GM19328 (cell line): ENCODE results near the gene IFNL4.
"Not testable (repeated sequence)": the region's sequence is repeated elsewhere in the genome, so short reads cannot be mapped to it uniquely, and the experiment has no call there.

Source experiments
- ATAC-seq: cut with Tn5 transposase; IDR thresholded peaks from one replicate; pipeline ENCODE4 v1.9.1; 2021; ENCODE audit warnings: mild to moderate bottlenecking, moderate library complexity; ENCODE audit not compliant: unreplicated experiment

The IFNL4 gene

DNA sequence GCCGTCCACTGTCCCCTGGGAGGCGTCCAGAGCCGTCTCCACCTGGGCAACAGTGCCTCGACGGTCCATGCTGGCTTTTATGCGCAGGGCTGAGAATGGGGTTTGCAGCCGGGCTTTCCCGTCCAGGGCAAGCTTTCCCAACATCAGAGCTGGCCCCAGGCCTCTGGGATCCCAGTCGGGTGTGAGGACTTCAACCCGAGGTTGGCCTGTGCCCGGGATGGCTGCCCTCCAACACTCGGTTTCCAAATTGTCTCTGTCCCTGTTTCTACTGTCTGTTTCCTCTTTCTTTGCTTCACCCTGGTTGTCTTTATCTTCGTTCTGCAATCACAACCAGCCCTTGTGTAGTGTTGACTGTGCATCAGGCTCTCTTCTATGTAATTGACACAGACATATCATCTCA lies at the start of gene IFNL4:
IFNL4 (minus strand) TSS at position 51 of the 400 bp plus-strand sequence.
- no peak for ATAC-seq

DNA sequence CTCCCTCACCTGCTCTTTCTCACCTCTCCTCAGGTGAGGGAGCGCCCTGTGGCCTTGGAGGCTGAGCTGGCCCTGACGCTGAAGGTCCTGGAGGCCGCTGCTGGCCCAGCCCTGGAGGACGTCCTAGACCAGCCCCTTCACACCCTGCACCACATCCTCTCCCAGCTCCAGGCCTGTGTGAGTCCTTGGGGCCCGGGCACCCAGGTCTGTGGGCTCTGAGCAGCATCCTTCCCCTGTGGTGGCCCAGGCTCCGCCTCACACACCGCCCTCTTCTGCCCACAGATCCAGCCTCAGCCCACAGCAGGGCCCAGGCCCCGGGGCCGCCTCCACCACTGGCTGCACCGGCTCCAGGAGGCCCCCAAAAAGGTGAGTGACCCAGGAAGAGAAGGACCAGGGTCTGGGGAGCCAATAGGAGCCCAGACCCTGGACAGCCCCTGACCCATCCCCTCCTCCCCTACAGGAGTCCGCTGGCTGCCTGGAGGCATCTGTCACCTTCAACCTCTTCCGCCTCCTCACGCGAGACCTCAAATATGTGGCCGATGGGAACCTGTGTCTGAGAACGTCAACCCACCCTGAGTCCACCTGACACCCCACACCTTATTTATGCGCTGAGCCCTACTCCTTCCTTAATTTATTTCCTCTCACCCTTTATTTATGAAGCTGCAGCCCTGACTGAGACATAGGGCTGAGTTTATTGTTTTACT lies 49.4 kb upstream of the IFNL4 start:
- no peak for ATAC-seq

DNA sequence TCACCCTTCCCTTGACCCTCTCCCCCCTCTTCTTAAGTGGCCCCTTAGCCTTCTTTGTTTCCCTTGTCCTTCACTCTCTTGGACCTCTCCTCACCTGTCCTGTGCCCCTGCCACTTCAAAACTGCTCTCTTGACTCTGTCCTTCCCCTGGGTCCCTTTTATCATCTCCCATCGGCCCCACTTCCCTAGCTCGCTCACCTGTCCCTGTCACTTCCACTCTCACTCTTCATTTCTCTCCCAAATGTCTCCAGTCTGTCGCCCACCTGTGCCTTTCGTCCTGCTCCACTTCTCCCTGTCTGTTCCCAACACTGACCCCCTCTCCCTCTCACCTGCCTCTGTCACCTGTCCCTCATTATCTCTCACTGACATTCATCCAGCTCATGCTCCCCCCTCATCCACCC lies 48.2 kb upstream of the IFNL4 start:
- no peak for ATAC-seq

DNA sequence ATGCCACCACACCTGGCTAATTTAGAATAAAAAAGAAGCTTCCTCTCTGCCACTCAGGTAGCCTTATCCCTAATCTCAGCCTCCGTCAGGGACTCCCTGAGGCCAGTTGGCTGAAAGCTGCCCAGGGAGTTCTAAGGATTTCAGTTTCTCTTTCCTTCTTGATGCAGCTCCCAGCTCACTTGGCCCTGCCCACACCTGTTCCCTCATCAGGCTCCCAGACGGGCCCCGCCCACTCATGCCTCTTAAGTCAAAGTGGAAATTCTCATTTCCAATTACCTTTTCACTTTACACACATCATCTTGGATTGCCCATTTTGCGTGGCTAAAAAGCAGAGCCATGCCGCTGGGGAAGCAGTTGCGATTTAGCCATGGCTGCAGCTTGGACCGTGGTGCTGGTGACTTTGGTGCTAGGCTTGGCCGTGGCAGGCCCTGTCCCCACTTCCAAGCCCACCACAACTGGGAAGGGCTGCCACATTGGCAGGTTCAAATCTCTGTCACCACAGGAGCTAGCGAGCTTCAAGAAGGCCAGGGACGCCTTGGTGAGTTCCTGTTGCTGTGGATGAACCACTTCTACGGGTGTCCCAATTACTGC lies 47.5 kb upstream of the IFNL4 start, which contains the start of gene IFNL1:
IFNL1 (plus strand) TSS at position 353 of the 591 bp plus-strand sequence; CDS start at position 368, 15 bp downstream.
- no peak for ATAC-seq

DNA sequence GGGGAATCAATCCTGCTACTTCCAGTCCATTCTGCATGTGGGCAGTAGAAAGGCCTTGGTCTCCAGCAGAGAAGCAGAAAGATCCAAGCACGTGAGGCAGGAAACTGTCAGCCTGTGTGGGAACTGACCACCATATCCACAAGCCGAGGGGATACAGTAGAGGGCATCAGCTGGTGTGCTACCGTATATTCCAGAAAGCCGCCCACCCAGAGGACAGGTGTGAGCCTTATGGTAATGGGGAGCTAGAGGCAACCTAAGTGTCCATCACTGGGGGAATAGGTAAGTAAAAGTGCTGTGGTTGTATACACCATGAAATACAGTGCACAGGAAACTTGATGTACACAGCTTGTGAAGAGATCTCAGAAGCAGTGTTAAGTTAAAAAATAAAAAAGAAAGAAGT lies 44.7 kb upstream of the IFNL4 start:
- no peak for ATAC-seq

DNA sequence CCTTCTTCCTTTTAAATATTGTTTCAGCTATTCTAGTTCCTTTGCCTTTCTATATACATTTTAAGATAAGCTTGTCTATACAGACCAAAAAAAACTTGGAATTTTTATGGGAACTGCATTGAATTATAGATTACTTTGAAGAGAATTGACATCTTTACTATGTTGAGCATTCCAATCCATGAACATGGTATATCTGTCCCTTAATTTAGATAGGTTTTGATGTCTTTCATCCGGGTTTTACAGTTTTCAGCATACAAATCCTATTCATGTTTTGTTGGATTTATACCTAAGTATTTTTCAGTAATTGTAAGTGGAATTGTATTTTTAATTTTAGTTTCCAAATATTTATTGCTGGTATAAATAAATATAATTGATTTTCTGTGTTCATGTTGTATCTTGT lies 35.4 kb upstream of the IFNL4 start:
- ATAC-seq = no peak

DNA sequence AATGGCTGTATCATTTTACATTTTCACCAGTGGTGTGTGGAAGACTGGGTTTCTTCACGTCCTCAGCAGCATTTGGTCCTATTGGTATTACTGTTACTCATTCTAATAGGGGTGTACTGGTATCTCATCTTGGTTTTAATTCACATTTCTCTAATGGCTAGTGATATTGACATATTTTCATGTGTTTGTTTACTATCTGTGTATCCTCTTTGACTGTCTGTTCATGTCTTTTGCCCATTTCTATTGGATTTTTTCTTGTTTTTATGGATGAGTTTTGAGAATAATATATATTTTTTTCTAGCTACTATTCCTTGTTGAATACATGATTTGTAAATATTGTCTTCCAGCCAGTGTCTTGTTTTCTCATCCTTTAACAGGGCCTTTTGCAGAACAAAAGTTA lies 33.4 kb upstream of the IFNL4 start:
- ATAC-seq = no peak

DNA sequence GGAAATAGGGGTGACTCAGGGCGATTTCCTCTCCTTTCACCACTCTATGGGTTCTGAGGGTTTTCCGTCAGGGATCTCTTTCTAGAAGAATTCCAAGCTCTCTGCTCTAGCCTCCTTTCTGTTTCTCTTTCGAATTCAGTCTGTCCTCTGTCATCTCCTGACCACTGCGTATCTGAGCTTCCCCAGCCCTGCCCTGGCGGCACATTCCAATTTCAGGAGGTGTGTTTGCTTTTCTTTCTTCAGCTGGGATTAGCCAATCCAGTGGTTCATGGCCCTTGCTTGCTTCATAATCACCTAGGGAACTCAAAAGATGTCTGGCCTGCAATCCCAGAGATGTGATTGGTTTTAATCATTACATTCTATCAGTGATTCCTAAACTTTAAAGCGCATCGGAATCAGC lies 28.9 kb upstream of the IFNL4 start:
- ATAC-seq = no peak

DNA sequence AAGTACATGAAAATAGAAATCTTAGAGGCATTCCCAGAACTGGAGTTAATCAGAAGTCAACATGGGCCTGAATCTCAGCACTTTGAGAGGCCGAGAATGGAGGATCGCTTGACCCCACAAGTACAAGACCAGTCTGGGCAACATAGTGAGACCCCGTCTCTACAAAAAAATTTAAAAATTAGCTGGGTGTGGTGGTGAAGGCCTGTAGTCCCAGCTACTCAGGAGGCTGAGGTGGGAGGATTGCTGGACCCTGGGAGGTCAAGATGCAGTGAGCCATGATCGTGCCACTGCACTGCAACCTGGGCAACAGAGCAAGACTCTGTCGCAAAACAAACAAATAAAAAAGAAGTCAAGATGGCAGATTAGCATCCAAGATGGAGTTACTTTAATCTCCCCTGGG lies 28.1 kb upstream of the IFNL4 start:
- no peak for ATAC-seq

DNA sequence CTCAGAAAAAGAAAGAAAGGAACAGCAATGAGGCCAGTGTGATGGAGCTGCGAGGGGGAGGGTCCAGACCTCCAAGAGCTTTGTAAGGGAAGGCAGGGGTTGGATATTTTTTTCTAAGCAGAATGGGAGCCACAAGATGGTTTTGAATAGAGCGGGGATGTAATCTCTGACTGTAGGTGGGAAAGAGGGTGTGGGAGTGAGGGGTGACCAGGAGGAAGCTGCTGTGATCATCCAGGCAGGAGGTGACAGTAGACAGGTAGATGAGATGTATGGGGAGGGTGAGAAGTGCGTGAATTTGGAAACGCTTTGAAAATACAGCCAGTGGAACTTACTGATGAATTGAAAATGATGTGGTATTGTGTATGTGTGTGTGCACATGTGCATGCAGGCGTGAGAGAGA lies 26.9 kb upstream of the IFNL4 start:
- ATAC-seq = no peak

DNA sequence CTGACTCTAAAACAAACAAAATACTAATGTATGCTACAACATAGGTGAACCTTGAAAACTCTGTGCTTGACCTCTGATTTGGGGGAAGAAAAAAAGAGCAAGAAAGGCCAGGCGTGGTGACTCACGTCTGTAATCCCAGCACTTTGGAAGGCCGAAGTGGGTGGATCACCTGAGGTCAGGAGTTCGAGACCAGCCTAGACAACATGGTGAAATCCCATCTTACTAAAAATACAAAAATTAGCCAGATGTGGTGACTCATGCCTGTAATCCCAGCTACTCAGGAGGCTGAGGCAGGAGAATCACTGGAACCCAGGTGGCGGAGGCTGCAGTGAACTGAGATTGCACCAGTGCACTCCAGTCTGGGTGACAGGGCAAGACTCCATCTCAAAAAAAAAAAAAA lies 25.2 kb upstream of the IFNL4 start:
- not testable (repeated sequence) for ATAC-seq

DNA sequence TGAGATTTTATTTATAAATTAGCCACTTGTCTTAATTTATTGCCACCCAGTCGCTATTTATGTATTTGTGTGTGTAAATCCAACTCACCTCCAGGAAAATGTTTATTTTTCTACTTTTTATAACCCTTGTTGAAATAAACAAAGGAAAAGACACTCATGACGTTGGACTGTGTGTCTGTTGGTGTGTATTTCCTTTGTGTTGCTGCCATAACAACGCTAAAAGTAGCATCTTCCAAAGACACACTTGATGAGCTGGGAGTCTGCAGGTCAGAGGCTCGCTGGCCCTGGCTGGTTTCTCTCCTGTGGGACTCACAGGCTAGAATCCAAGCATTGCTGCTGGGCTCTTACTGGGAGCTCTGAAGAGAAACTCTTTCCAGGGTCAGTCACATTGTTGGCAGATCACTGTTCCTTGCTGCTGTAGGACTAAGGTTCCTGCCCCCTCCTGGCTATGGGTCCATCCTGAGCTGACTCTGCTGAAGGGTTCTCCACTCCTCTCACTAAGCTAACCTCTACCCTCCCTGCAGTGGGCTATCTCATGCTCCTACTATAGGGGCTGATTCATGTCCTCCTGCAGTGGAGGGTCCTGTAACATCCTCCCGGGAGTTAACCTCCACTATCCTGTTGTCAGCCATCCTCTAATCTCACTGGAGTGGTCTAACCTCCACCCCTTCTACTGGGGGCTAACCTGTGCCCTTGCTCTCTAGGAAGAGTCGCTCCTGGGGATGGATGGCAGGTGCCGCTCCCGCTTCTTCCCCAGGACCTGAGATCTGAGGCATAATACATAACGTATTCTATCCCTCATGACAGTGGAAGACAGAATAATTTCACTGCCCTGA lies 21.6 kb upstream of the IFNL4 start:
- no peak for ATAC-seq

DNA sequence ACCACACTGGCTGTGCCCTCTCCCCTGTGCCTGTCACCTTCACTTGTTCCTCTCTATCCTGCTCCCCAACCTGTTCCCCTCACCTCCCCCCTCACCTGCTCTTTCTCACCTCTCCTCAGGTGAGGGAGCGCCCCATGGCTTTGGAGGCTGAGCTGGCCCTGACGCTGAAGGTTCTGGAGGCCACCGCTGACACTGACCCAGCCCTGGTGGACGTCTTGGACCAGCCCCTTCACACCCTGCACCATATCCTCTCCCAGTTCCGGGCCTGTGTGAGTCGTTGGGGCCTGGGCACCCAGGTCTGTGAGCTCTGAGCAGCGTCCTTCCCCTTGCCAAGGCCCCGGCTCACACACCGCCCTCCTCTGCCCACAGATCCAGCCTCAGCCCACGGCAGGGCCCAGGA lies 20.7 kb upstream of the IFNL4 start:
- not testable (repeated sequence) for ATAC-seq

DNA sequence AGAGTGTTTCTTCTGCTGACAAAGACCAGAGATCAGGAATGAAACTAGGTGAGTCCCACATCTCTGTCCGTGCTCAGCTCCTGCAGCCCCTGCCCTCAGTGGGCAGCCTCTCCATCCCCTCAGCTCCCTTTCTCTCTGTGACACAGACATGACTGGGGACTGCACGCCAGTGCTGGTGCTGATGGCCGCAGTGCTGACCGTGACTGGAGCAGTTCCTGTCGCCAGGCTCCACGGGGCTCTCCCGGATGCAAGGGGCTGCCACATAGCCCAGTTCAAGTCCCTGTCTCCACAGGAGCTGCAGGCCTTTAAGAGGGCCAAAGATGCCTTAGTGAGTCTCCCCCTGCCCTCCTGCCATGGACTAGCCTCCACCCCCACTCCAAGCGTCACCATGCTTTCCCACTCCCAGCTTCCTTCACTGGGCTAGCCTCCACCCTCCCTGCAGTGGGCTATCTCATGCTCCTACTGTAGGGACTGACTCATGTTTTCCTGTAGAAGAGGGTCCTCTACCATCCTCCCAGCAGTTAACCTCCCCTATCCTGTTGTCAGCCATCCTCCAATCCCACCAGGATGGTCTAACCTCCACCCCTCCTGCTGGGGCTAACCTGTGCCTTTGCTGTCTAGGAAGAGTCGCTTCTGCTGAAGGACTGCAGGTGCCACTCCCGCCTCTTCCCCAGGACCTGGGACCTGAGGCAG lies 20.0 kb upstream of the IFNL4 start:
- not testable (repeated sequence) for ATAC-seq

DNA sequence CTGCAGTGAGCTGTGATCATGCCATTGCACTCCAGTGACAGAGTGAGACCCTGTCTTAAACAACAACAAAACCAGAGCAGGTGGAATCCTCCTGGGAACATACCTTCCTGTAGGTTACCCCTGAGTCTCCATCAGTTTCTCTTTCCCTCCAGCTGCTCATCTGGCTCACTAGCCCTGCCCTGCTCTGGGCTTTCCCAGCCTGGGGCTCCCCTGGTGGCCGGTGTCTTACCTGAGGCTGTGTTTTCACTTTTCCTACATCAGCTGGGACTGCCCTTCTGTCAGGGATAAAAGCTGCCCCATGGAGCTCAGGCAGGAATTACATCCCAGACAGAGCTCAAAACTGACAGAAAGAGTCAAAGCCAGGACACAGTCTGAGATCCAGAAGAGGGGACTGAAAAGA lies 19.4 kb upstream of the IFNL4 start, which contains the start of gene IFNL2:
IFNL2 (plus strand) TSS at position 312 of the 400 bp plus-strand sequence. CDS start 173 bp downstream, outside the sequence.
- not testable (repeated sequence) for ATAC-seq

DNA sequence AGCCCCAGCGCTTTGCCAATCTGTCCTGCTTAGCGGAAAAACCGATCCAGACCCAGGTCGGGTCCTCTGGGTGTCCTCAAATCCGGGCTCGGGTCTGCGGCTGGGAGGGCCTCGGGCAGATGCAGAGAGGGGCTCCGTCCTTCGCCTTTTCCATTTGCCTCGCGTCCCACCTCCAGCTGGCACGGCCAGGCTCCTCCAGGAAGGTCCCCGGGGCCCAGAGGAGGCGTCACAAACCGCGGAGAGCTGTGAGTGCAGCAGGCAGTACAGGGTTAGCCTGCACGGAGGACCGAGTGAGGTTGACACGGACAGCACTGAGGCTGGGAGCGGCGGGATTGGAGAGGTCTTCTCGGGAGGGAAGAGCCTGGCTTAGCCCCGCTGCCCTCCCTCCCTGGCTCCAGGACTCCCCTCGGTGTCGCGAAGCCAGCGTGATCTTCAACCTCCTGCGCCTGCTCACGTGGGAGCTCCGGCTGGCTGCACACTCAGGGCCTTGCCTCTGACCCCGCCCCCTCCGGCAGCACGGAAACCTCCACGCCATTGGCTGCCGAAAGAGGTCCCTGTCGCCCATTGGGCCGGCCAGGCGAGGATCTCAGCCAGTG lies 16.8 kb upstream of the IFNL4 start:
- ATAC-seq = no peak

DNA sequence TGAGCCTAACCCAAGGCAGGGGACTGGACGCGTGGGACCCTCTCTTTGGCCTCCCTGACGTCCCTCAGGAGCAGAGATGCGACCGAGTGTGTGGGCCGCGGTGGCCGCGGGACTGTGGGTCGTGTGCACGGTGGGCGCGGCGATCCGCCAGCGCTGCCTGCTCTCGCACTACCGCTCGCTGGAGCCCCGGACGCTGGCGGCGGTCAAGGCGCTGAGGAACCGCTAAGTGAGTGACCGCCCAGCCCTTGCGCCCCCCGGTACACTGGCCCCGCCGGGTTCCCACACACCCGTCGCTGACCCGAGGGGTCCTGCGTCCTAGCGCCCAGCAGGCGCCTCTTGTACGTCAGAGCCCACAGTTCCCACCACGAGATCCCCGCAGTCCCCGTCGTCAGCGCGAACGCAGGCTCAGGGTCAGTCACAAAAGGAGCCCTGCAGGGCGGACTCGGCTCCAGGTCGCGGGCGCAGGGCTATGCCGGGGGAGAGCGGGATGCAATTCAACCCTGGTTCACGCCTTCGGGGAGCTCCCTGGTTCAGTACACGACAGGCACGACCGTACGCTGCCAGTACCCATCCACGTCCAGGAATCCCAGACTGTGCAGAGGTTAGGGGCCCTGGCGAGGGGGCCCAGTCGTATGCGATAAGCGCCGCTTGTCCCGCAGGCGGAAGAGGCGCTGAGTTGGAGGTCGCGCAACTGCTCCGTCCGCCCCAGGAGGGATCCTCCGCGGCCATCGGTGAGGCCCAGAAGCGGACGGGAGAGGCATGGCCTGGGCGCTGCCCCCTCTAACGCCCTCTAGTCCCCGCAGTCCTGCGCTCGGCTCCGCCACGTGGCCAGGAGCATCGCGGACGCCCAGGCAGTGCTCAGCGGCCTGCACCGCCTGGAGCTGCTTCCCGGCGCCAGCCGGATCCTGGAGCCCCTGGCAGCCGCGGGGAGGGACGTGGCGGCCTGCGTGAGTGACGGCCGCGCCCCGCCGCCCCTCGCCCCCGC lies 15.9 kb upstream of the IFNL4 start:
- ATAC-seq = no peak

DNA sequence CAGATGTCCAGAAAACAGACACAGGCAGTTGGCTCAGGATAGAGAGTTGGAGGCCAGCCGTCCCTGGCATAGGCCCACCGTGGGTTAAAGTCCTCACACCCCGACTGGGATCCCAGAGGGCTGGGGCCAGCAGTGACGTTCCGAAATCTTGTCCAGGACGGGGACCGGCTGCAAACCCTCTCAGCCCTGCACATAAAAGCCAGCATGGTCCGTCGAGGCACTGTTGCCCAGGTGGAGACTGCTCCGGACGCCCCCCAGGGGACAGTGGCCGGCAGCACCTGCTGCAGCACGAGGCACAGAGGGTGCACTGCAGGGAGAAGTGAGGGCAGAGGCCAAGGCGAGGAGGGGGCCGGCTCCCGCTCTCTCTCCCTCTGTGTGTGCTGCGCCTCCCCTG lies 15.3 kb upstream of the IFNL4 start:
- no peak for ATAC-seq

DNA sequence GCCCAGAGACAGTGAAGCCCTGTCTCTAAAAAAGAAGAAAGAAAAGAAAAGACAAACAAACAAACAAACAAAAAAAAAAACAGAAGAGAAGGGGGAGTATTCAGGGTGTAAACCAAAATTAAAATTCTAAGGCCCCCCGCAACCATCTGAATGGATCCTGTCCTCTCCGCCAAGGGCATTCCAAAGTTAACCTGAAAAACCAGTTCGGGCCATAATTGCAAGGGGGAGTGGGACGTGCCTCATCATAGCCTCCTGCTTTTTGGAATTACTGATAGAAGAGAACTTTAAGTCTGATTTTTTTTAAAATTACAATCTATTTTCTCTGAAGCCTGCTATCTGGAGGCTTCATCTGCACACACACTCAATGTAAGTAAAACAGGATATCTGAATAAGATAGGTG lies 13.8 kb upstream of the IFNL4 start:
- no peak for ATAC-seq

DNA sequence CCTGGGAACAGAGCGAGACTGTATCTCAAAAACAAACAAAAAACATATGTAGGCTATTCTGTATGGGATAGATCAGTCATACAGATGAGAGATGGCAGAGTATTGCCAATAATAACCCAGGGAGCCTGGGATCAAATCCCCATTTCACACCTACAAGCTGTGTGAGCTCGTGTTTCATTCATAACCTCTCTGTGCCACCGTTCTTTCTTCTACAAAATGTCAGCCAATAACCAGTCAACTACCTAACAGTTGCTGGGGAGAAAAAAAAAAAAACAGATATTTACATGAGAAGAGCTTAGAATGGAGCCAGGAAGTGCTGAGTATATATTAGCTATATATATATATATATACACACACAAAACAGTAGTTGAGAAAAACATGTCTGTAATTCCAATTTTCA lies 13.0 kb upstream of the IFNL4 start:
- ATAC-seq = no peak
